ENCODE results near the gene MKRN2OS. TPM values are rescaled to one million over a fixed set of nuclear protein-coding genes. Genes with fewer than 3 reads are reported as not detected.
A peak's percentile ranks its signal among the peaks of the same experiment; 100 is the strongest.

Gene MKRN2OS
- polyA plus RNA-seq, 4 donors = 7.6 to 23.9 (median 9.0) TPM

GRCh38 chr3:12585181-12585580 lies 39.9 kb upstream of the MKRN2OS start:
- H3K9me3 ChIP-seq (ENCODE audit: control insufficient read depth in 2 of 2, insufficient read depth in 1 of 2, low read depth in 1 of 2, low read length in 1 of 2) = no peaks in the 10 kb centered on the region
- no peaks in the 10 kb centered on the region for H3K27me3 ChIP-seq (ENCODE audit: control insufficient read depth in 3 of 3, insufficient read depth in 3 of 3, low read length in 3 of 3)
- DNase-seq (no peak), FAIRE-seq (no peak)
- H3K4me1 ChIP-seq (ENCODE audit: control insufficient read depth in 3 of 3, insufficient read depth in 2 of 3, low read depth in 1 of 3, low read length in 2 of 3) = no peaks in the 10 kb centered on the region
- H3K27ac ChIP-seq (ENCODE audit: low read depth in 1 of 3, low read length in 2 of 3) = no peak overlapping the region
- WGBS, 3 donors = 92 to 93% (median 93%) methylated on average over 3 of the region's 3 CpGs
- H3K4me3 ChIP-seq (ENCODE audit: low read depth in 1 of 3, low read length in 3 of 3) = no peak overlapping the region
- H3K36me3 ChIP-seq (ENCODE audit: control insufficient read depth in 3 of 3, insufficient read depth in 2 of 3, low read depth in 1 of 3, low read length in 3 of 3) = peaks cover 22 to 66% (median 37%) of the 10 kb centered on the region in 3 donors

DNA sequence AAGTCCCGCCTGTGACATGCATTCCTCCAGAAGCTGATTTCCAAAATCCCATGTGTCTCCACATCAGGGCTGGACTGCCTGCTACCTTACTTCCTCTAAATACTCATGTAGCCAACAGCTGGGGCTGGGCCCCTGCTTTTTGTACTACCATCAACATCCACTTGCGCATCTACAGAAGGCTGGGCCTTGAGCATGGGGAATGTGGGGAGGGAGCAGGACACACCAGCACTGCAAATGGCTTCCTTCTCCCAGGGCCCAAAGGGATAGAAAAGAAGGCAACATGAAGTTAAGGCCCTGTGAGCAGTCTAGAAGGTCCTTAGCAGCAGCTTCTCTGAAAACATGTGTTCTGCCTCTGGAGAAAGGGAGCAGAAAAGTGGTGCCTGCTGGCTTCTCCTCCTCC lies 38.8 kb upstream of the MKRN2OS start:
- WGBS, 3 donors = 95 to 98% (median 97%) methylated on average over 2 of the region's 2 CpGs
- Histone ChIP-seq H3K27ac (ENCODE audit: low read depth in 1 of 3, low read length in 2 of 3) (no peak overlapping the region), H3K9me3 (ENCODE audit: control insufficient read depth in 2 of 2, insufficient read depth in 1 of 2, low read depth in 1 of 2, low read length in 1 of 2) (no peaks in the 10 kb centered on the region), H3K36me3 (ENCODE audit: control insufficient read depth in 3 of 3, insufficient read depth in 2 of 3, low read depth in 1 of 3, low read length in 3 of 3) (peaks cover 25 to 68% (median 38%) of the 10 kb centered on the region in 3 donors), H3K4me1 (ENCODE audit: control insufficient read depth in 3 of 3, insufficient read depth in 2 of 3, low read depth in 1 of 3, low read length in 2 of 3) (no peaks in the 10 kb centered on the region), H3K27me3 (ENCODE audit: control insufficient read depth in 3 of 3, insufficient read depth in 3 of 3, low read length in 3 of 3) (no peaks in the 10 kb centered on the region), H3K4me3 (ENCODE audit: low read depth in 1 of 3, low read length in 3 of 3) (no peak overlapping the region)
- DNase-seq = no peak
- no peak for FAIRE-seq

GRCh38 chr3:12583280-12583679 lies 38.0 kb upstream of the MKRN2OS start:
- FAIRE-seq (no peak), DNase-seq (peak in 1 of 2 donors; percentile 22)
- Histone ChIP-seq H3K4me1 (ENCODE audit: control insufficient read depth in 3 of 3, insufficient read depth in 2 of 3, low read depth in 1 of 3, low read length in 2 of 3) (no peaks in the 10 kb centered on the region), H3K27me3 (ENCODE audit: control insufficient read depth in 3 of 3, insufficient read depth in 3 of 3, low read length in 3 of 3) (no peaks in the 10 kb centered on the region), H3K4me3 (ENCODE audit: low read depth in 1 of 3, low read length in 3 of 3) (no peak overlapping the region), H3K9me3 (ENCODE audit: control insufficient read depth in 2 of 2, insufficient read depth in 1 of 2, low read depth in 1 of 2, low read length in 1 of 2) (no peaks in the 10 kb centered on the region), H3K27ac (ENCODE audit: low read depth in 1 of 3, low read length in 2 of 3) (no peak overlapping the region), H3K36me3 (ENCODE audit: control insufficient read depth in 3 of 3, insufficient read depth in 2 of 3, low read depth in 1 of 3, low read length in 3 of 3) (peaks cover 25 to 70% (median 33%) of the 10 kb centered on the region in 3 donors)

- 78 to 90% (median 86%) methylated on average over 4 of the region's 4 CpGs for WGBS, 3 donors
- no peak for FAIRE-seq
- H3K4me3 ChIP-seq (ENCODE audit: low read depth in 1 of 3, low read length in 3 of 3) = no peak overlapping the region
- H3K36me3 ChIP-seq (ENCODE audit: control insufficient read depth in 3 of 3, insufficient read depth in 2 of 3, low read depth in 1 of 3, low read length in 3 of 3) = peaks cover 29 to 71% (median 35%) of the 10 kb centered on the region in 3 donors
- no peak overlapping the region for H3K27ac ChIP-seq (ENCODE audit: low read depth in 1 of 3, low read length in 2 of 3)
- H3K4me1 ChIP-seq (ENCODE audit: control insufficient read depth in 3 of 3, insufficient read depth in 2 of 3, low read depth in 1 of 3, low read length in 2 of 3) = no peaks in the 10 kb centered on the region
- H3K27me3 ChIP-seq (ENCODE audit: control insufficient read depth in 3 of 3, insufficient read depth in 3 of 3, low read length in 3 of 3) = no peaks in the 10 kb centered on the region
- no peaks in the 10 kb centered on the region for H3K9me3 ChIP-seq (ENCODE audit: control insufficient read depth in 2 of 2, insufficient read depth in 1 of 2, low read depth in 1 of 2, low read length in 1 of 2)
- no peak for DNase-seq
Observed at GRCh38 chr3:12582730-12583129, 37.4 kb upstream of the MKRN2OS start.

- no peak overlapping the region for H3K4me3 ChIP-seq (ENCODE audit: low read depth in 1 of 3, low read length in 3 of 3)
- peak overlapping the region in 1 of 3 donors; percentile 0 for H3K27ac ChIP-seq (ENCODE audit: low read depth in 1 of 3, low read length in 2 of 3)
- H3K36me3 ChIP-seq (ENCODE audit: control insufficient read depth in 3 of 3, insufficient read depth in 2 of 3, low read depth in 1 of 3, low read length in 3 of 3) = peaks cover 37 to 75% (median 40%) of the 10 kb centered on the region in 3 donors
- 55 to 66% (median 55%) methylated on average over 3 of the region's 3 CpGs for WGBS, 3 donors
- no peaks in the 10 kb centered on the region for H3K4me1 ChIP-seq (ENCODE audit: control insufficient read depth in 3 of 3, insufficient read depth in 2 of 3, low read depth in 1 of 3, low read length in 2 of 3)
- H3K27me3 ChIP-seq (ENCODE audit: control insufficient read depth in 3 of 3, insufficient read depth in 3 of 3, low read length in 3 of 3) = no peaks in the 10 kb centered on the region
- DNase-seq (no peak), FAIRE-seq (no peak)
- peaks cover 0 to 3% of the 10 kb centered on the region in 2 donors for H3K9me3 ChIP-seq (ENCODE audit: control insufficient read depth in 2 of 2, insufficient read depth in 1 of 2, low read depth in 1 of 2, low read length in 1 of 2)
Observed at GRCh38 chr3:12579905-12580304, 34.6 kb upstream of the MKRN2OS start.

- peak overlapping the region in 1 of 3 donors; percentile 0 for H3K27ac ChIP-seq (ENCODE audit: low read depth in 1 of 3, low read length in 2 of 3)
- peaks cover 38 to 75% (median 40%) of the 10 kb centered on the region in 3 donors for H3K36me3 ChIP-seq (ENCODE audit: control insufficient read depth in 3 of 3, insufficient read depth in 2 of 3, low read depth in 1 of 3, low read length in 3 of 3)
- DNase-seq (no peak), FAIRE-seq (no peak)
- WGBS, 3 donors = 82 to 97% (median 85%) methylated on average over 3 of the region's 3 CpGs
- peaks cover 0 to 3% of the 10 kb centered on the region in 2 donors for H3K9me3 ChIP-seq (ENCODE audit: control insufficient read depth in 2 of 2, insufficient read depth in 1 of 2, low read depth in 1 of 2, low read length in 1 of 2)
- H3K4me3 ChIP-seq (ENCODE audit: low read depth in 1 of 3, low read length in 3 of 3) = no peak overlapping the region
- no peaks in the 10 kb centered on the region for H3K4me1 ChIP-seq (ENCODE audit: control insufficient read depth in 3 of 3, insufficient read depth in 2 of 3, low read depth in 1 of 3, low read length in 2 of 3)
- no peaks in the 10 kb centered on the region for H3K27me3 ChIP-seq (ENCODE audit: control insufficient read depth in 3 of 3, insufficient read depth in 3 of 3, low read length in 3 of 3)
Observed at GRCh38 chr3:12579456-12579855, 34.2 kb upstream of the MKRN2OS start.

GRCh38 chr3:12578742-12579141 lies 33.4 kb upstream of the MKRN2OS start:
- H3K4me1 ChIP-seq (ENCODE audit: control insufficient read depth in 3 of 3, insufficient read depth in 2 of 3, low read depth in 1 of 3, low read length in 2 of 3) = no peaks in the 10 kb centered on the region
- no peak overlapping the region for H3K4me3 ChIP-seq (ENCODE audit: low read depth in 1 of 3, low read length in 3 of 3)
- WGBS, 3 donors = 63 to 75% (median 74%) methylated on average over 2 of the region's 2 CpGs
- H3K36me3 ChIP-seq (ENCODE audit: control insufficient read depth in 3 of 3, insufficient read depth in 2 of 3, low read depth in 1 of 3, low read length in 3 of 3) = peaks cover 32 to 75% (median 33%) of the 10 kb centered on the region in 3 donors
- DNase-seq (no peak), FAIRE-seq (no peak)
- no peaks in the 10 kb centered on the region for H3K27me3 ChIP-seq (ENCODE audit: control insufficient read depth in 3 of 3, insufficient read depth in 3 of 3, low read length in 3 of 3)
- H3K27ac ChIP-seq (ENCODE audit: low read depth in 1 of 3, low read length in 2 of 3) = no peak overlapping the region
- H3K9me3 ChIP-seq (ENCODE audit: control insufficient read depth in 2 of 2, insufficient read depth in 1 of 2, low read depth in 1 of 2, low read length in 1 of 2) = peaks cover 0 to 3% of the 10 kb centered on the region in 2 donors

GRCh38 chr3:12577379-12577778 lies 32.1 kb upstream of the MKRN2OS start:
- H3K9me3 ChIP-seq (ENCODE audit: control insufficient read depth in 2 of 2, insufficient read depth in 1 of 2, low read depth in 1 of 2, low read length in 1 of 2) = peaks cover 0 to 3% of the 10 kb centered on the region in 2 donors
- H3K4me1 ChIP-seq (ENCODE audit: control insufficient read depth in 3 of 3, insufficient read depth in 2 of 3, low read depth in 1 of 3, low read length in 2 of 3) = no peaks in the 10 kb centered on the region
- FAIRE-seq (no peak), DNase-seq (no peak)
- 91 to 93% (median 93%) methylated on average over 5 of the region's 5 CpGs for WGBS, 3 donors
- no peak overlapping the region for H3K4me3 ChIP-seq (ENCODE audit: low read depth in 1 of 3, low read length in 3 of 3)
- H3K27ac ChIP-seq (ENCODE audit: low read depth in 1 of 3, low read length in 2 of 3) = no peak overlapping the region
- no peaks in the 10 kb centered on the region for H3K27me3 ChIP-seq (ENCODE audit: control insufficient read depth in 3 of 3, insufficient read depth in 3 of 3, low read length in 3 of 3)
- H3K36me3 ChIP-seq (ENCODE audit: control insufficient read depth in 3 of 3, insufficient read depth in 2 of 3, low read depth in 1 of 3, low read length in 3 of 3) = peaks cover 28 to 83% (median 31%) of the 10 kb centered on the region in 3 donors

DNA sequence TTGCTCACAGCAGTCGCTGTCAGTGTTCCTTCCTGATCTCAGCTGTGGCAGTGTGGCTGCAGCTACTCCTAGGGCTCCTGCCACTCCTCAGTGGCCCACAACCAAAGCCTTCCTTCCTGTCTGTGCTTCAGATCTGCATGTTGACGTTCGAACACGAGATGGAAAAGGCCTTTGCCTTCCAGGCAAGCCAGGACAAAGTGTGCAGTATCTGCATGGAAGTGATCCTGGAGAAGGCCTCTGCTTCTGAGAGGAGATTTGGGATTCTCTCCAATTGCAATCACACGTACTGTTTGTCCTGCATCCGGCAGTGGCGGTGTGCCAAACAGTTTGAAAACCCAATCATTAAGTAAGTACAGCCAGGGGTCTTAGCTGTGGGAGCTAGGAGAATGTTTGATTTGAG lies 29.4 kb upstream of the MKRN2OS start:
- Histone ChIP-seq H3K4me1 (ENCODE audit: control insufficient read depth in 3 of 3, insufficient read depth in 2 of 3, low read depth in 1 of 3, low read length in 2 of 3) (no peaks in the 10 kb centered on the region), H3K4me3 (ENCODE audit: low read depth in 1 of 3, low read length in 3 of 3) (no peak overlapping the region), H3K27ac (ENCODE audit: low read depth in 1 of 3, low read length in 2 of 3) (no peak overlapping the region), H3K27me3 (ENCODE audit: control insufficient read depth in 3 of 3, insufficient read depth in 3 of 3, low read length in 3 of 3) (no peaks in the 10 kb centered on the region), H3K9me3 (ENCODE audit: control insufficient read depth in 2 of 2, insufficient read depth in 1 of 2, low read depth in 1 of 2, low read length in 1 of 2) (peaks cover 0 to 3% of the 10 kb centered on the region in 2 donors), H3K36me3 (ENCODE audit: control insufficient read depth in 3 of 3, insufficient read depth in 2 of 3, low read depth in 1 of 3, low read length in 3 of 3) (peaks cover 29 to 82% (median 29%) of the 10 kb centered on the region in 3 donors)
- 65 to 84% (median 80%) methylated on average over 7 of the region's 7 CpGs for WGBS, 3 donors
- FAIRE-seq (no peak), DNase-seq (no peak)

Data from small intestine (tissue), 7 donors.